CD8-positive, alpha-beta memory T cell (primary cell): ENCODE measurements around the gene ACER3. TPM values are rescaled to one million over a fixed set of nuclear protein-coding genes. Genes with fewer than 3 reads are reported as not detected.

Experiments used
- CTCF ChIA-PET: fragments of 350-600 bp; sonication (Branson Sonifier 250); formaldehyde crosslinking; loops from one replicate; lab custom pipeline; 2021; ENCODE audit warnings: antibody characterized with exemption; lab: Charles Lee
- POLR2A ChIA-PET: fragments of 350-600 bp; sonication (Branson Sonifier 250); formaldehyde crosslinking; loops from one replicate; lab custom pipeline; 2021; ENCODE audit warnings: antibody characterized with exemption; lab: Charles Lee
- DNase-seq, 5 donors: peaks; one replicate each; pipeline versions ENCODE4 v3.0.0 to v3.0.0-alpha.2; 2020 to 2022; ENCODE audit warnings: mixed read lengths in 1 of 5
- H3K27ac ChIP-seq: one replicate; pipeline ENCODE4 v1.7.0; 2013; ENCODE audit warnings: low read depth, mild to moderate bottlenecking, low read length, moderate library complexity
- H3K27me3 ChIP-seq: 2 replicates; pipeline ENCODE4 v1.7.0; 2013; ENCODE audit warnings: low read length, mild to moderate bottlenecking; ENCODE audit not compliant: insufficient read depth, poor library complexity, severe bottlenecking
- H3K36me3 ChIP-seq: 2 replicates; pipeline ENCODE4 v1.7.0; 2013; ENCODE audit warnings: mild to moderate bottlenecking, low read length, moderate library complexity; ENCODE audit not compliant: insufficient read depth
- H3K4me1 ChIP-seq: 2 replicates; pipeline ENCODE4 v1.7.0; 2013; ENCODE audit warnings: mild to moderate bottlenecking, low read length, moderate library complexity; ENCODE audit not compliant: insufficient read depth
- H3K4me3 ChIP-seq: 2 replicates; pipeline ENCODE4 v1.7.0; 2013; ENCODE audit warnings: mild to moderate bottlenecking, low read length
- H3K9me3 ChIP-seq: 2 replicates; pipeline ENCODE4 v1.7.0; 2013; ENCODE audit warnings: mild to moderate bottlenecking, low read length
- H3K27ac Mint-ChIP-seq, 8 donors: one replicate each; pipeline ENCODE4 v1.8.0; 2020 to 2021; ENCODE audit warnings: mixed read lengths in 8 of 8, mild to moderate bottlenecking in 6 of 8, inconsistent platforms in 3 of 8, moderate library complexity in 3 of 8
- H3K27me3 Mint-ChIP-seq, 2 donors: one replicate each; pipeline ENCODE4 v1.8.0; 2020 to 2021; ENCODE audit warnings: mixed read lengths in 2 of 2, mild to moderate bottlenecking in 1 of 2, moderate library complexity in 1 of 2
- H3K36me3 Mint-ChIP-seq, 3 donors: one replicate each; pipeline ENCODE4 v1.8.0; 2020 to 2021; ENCODE audit warnings: mixed read lengths in 3 of 3, inconsistent platforms in 1 of 3, mild to moderate bottlenecking in 1 of 3
- H3K4me1 Mint-ChIP-seq, 3 donors: one replicate each; pipeline ENCODE4 v1.8.0; 2020 to 2021; ENCODE audit warnings: mixed read lengths in 3 of 3, inconsistent platforms in 1 of 3, mild to moderate bottlenecking in 1 of 3
- H3K4me3 Mint-ChIP-seq, 7 donors: one replicate each; pipeline ENCODE4 v1.8.0; 2020 to 2021; ENCODE audit warnings: mixed read lengths in 7 of 7, mild to moderate bottlenecking in 6 of 7, moderate library complexity in 4 of 7, inconsistent platforms in 2 of 7
- H3K9me3 Mint-ChIP-seq, 5 donors: one replicate each; pipeline ENCODE4 v1.8.0; 2020 to 2022; ENCODE audit warnings: mixed read lengths in 5 of 5, mild to moderate bottlenecking in 3 of 5, moderate library complexity in 2 of 5, inconsistent platforms in 1 of 5
- polyA plus RNA-seq: library from polyadenylated mRNA; unstranded; fragments of 300-500 nt; fragmentation: Illumina TruSeq; gene quantifications from one replicate; pipeline ENCODE4 v1.2.3, GENCODE V29; 2021
- total RNA-seq, 2 experiments: library from RNA; stranded (reverse); gene quantifications; one replicate each; pipeline ENCODE4 v1.2.3, GENCODE V29; 2021

ACER3 gene
- total and polyA plus RNA-seq, 3 experiments from 2014 or later, result 5.3 to 19.1 (median 16.1) TPM

- Histone ChIP-seq H3K36me3 (no peaks in the 10 kb centered on the region), H3K27ac (no peak overlapping the region), H3K9me3 (no peaks in the 10 kb centered on the region), H3K4me1 (no peaks in the 10 kb centered on the region), H3K27me3 (peaks cover 3% of the 10 kb centered on the region), H3K4me3 (no peak overlapping the region)
- peaks cover 0 to 13% (median 1%) of the 10 kb centered on the region in 3 donors for H3K36me3 Mint-ChIP-seq
- CTCF ChIA-PET, result interaction anchor here (3.3 kb wide), 1 partner anchor 52 kb away, joined by 15 read pairs; no protein-coding TSS in a partner anchor
- peak in 1 of 5 donors; percentile 19 for DNase-seq
- peaks cover 45 to 65% of the 10 kb centered on the region in 2 donors for H3K27me3 Mint-ChIP-seq
- POLR2A ChIA-PET, result no interaction called here
- peak overlapping the region in 1 of 8 donors; percentile 21 for H3K27ac Mint-ChIP-seq
- H3K4me1 Mint-ChIP-seq, result peaks cover 6 to 13% (median 8%) of the 10 kb centered on the region in 3 donors
- H3K4me3 Mint-ChIP-seq, result peak overlapping the region in 4 of 7 donors; percentile 15 to 75 (median 60)
- no peaks in the 10 kb centered on the region for H3K9me3 Mint-ChIP-seq
Observed at GRCh38 chr11:77039491-77040400, 179.0 kb downstream of the ACER3 start.

- Histone ChIP-seq H3K36me3 (no peaks in the 10 kb centered on the region), H3K27ac (no peak overlapping the region), H3K4me1 (no peaks in the 10 kb centered on the region), H3K27me3 (peaks cover 7% of the 10 kb centered on the region), H3K9me3 (no peaks in the 10 kb centered on the region), H3K4me3 (no peak overlapping the region)
- Mint-ChIP-seq H3K27ac (no peak overlapping the region), H3K9me3 (no peaks in the 10 kb centered on the region), H3K4me3 (peak overlapping the region in 1 of 7 donors; percentile 40), H3K27me3 (peaks cover 49 to 65% of the 10 kb centered on the region in 2 donors), H3K4me1 (peaks cover 6 to 13% (median 8%) of the 10 kb centered on the region in 3 donors), H3K36me3 (peaks cover 0 to 13% (median 1%) of the 10 kb centered on the region in 3 donors)
- no peak for DNase-seq
- CTCF ChIA-PET, result interaction anchor here (1.3 to 3.3 kb wide), 2 partner anchors 51 to 120 kb away, joined by 3 to 15 read pairs; no protein-coding TSS in a partner anchor
- POLR2A ChIA-PET, result no interaction called here
Observed at GRCh38 chr11:77040401-77040777, 179.7 kb downstream of the ACER3 start.

DNA sequence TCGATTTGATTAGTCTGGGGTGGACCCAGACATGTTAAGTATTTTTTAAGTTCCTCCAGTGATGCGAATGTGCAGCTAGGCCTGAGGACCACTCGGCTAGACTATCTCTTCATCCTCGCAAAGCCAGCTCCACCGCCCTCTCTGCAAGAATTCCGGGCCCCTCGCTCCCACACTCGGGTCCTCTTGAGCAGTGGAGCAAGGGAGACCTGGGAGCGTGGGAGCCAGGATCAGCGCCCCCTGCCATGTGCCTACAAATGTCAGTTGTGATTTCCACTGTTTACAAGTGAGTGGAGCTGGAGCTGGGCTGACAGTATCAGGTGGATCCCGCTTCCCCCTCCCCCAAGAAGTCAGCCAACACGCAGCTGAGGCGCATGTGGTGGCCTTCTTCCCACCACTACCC, 180.2 kb downstream of the ACER3 start:
- peaks cover 8 to 13% (median 8%) of the 10 kb centered on the region in 3 donors for H3K4me1 Mint-ChIP-seq
- ChIA-PET CTCF (interaction anchor here (1.0 to 3.3 kb wide), 3 partner anchors 50 to 121 kb away, joined by 3 to 15 read pairs (median 3); no protein-coding TSS in a partner anchor), POLR2A (no interaction called here)
- H3K9me3 Mint-ChIP-seq, result no peaks in the 10 kb centered on the region
- H3K4me3 ChIP-seq, result no peak overlapping the region
- peaks cover 7% of the 10 kb centered on the region for H3K27me3 ChIP-seq
- no peaks in the 10 kb centered on the region for H3K36me3 ChIP-seq
- no peaks in the 10 kb centered on the region for H3K9me3 ChIP-seq
- no peak overlapping the region for H3K27ac Mint-ChIP-seq
- peaks cover 3% of the 10 kb centered on the region for H3K4me1 ChIP-seq
- H3K27me3 Mint-ChIP-seq, result peaks cover 49 to 66% of the 10 kb centered on the region in 2 donors
- DNase-seq, result no peak
- peaks cover 0 to 13% (median 1%) of the 10 kb centered on the region in 3 donors for H3K36me3 Mint-ChIP-seq
- no peak overlapping the region for H3K27ac ChIP-seq
- H3K4me3 Mint-ChIP-seq, result peak overlapping the region in 1 of 7 donors; percentile 40

GRCh38 chr11:77042111-77042726, 181.5 kb downstream of the ACER3 start:
- no peaks in the 10 kb centered on the region for H3K9me3 ChIP-seq
- H3K36me3 Mint-ChIP-seq, result peaks cover 0 to 13% (median 1%) of the 10 kb centered on the region in 3 donors
- no peak overlapping the region for H3K4me3 ChIP-seq
- H3K4me1 Mint-ChIP-seq, result peaks cover 14 to 23% (median 20%) of the 10 kb centered on the region in 3 donors
- no peaks in the 10 kb centered on the region for H3K36me3 ChIP-seq
- ChIA-PET CTCF (interaction anchor here (3.3 kb wide), 1 partner anchor 49 kb away, joined by 15 read pairs; no protein-coding TSS in a partner anchor), POLR2A (no interaction called here)
- no peak overlapping the region for H3K27ac ChIP-seq
- peaks cover 12% of the 10 kb centered on the region for H3K4me1 ChIP-seq
- H3K27me3 Mint-ChIP-seq, result peaks cover 42 to 56% of the 10 kb centered on the region in 2 donors
- no peak overlapping the region for H3K27ac Mint-ChIP-seq
- no peaks in the 10 kb centered on the region for H3K9me3 Mint-ChIP-seq
- no peak overlapping the region for H3K4me3 Mint-ChIP-seq
- DNase-seq, result no peak
- peaks cover 7% of the 10 kb centered on the region for H3K27me3 ChIP-seq

GRCh38 chr11:77044356-77044755, 183.6 kb downstream of the ACER3 start:
- DNase-seq, result no peak
- Histone ChIP-seq H3K4me1 (peaks cover 15% of the 10 kb centered on the region), H3K36me3 (no peaks in the 10 kb centered on the region), H3K9me3 (no peaks in the 10 kb centered on the region), H3K27me3 (peaks cover 7% of the 10 kb centered on the region), H3K27ac (no peak overlapping the region), H3K4me3 (no peak overlapping the region)
- no peak overlapping the region for H3K4me3 Mint-ChIP-seq
- H3K4me1 Mint-ChIP-seq, result peaks cover 8 to 13% (median 12%) of the 10 kb centered on the region in 3 donors
- no peaks in the 10 kb centered on the region for H3K9me3 Mint-ChIP-seq
- no peak overlapping the region for H3K27ac Mint-ChIP-seq
- ChIA-PET POLR2A (no interaction called here), CTCF (interaction anchor here (0.8 to 2.2 kb wide), 4 partner anchors 10 to 143 kb away, joined by 3 to 31 read pairs (median 3); partner anchors contain the start of gene CAPN5)
- H3K27me3 Mint-ChIP-seq, result peaks cover 29 to 39% of the 10 kb centered on the region in 2 donors
- peaks cover 0 to 6% (median 1%) of the 10 kb centered on the region in 3 donors for H3K36me3 Mint-ChIP-seq

- no peak for DNase-seq
- Histone ChIP-seq H3K4me1 (peaks cover 15% of the 10 kb centered on the region), H3K9me3 (no peaks in the 10 kb centered on the region), H3K27ac (no peak overlapping the region), H3K36me3 (no peaks in the 10 kb centered on the region), H3K4me3 (no peak overlapping the region), H3K27me3 (peaks cover 7% of the 10 kb centered on the region)
- POLR2A ChIA-PET, result no interaction called here
- CTCF ChIA-PET, result interaction anchor here (0.8 to 2.2 kb wide), 8 partner anchors 9 to 143 kb away, joined by 3 to 31 read pairs (median 3); partner anchors contain the start of genes B3GNT6 and CAPN5
- no peak overlapping the region for H3K4me3 Mint-ChIP-seq
- H3K4me1 Mint-ChIP-seq, result peaks cover 8 to 13% (median 12%) of the 10 kb centered on the region in 3 donors
- peaks cover 29 to 39% of the 10 kb centered on the region in 2 donors for H3K27me3 Mint-ChIP-seq
- H3K27ac Mint-ChIP-seq, result no peak overlapping the region
- peaks cover 0 to 6% (median 1%) of the 10 kb centered on the region in 3 donors for H3K36me3 Mint-ChIP-seq
- no peaks in the 10 kb centered on the region for H3K9me3 Mint-ChIP-seq
Observed at GRCh38 chr11:77044886-77045285, 184.2 kb downstream of the ACER3 start.

- H3K9me3 Mint-ChIP-seq, result no peaks in the 10 kb centered on the region
- peak overlapping the region in 2 of 8 donors; percentile 42 to 66 for H3K27ac Mint-ChIP-seq
- Histone ChIP-seq H3K4me3 (no peak overlapping the region), H3K9me3 (no peaks in the 10 kb centered on the region), H3K27ac (no peak overlapping the region), H3K27me3 (peaks cover 7% of the 10 kb centered on the region), H3K4me1 (peaks cover 15% of the 10 kb centered on the region), H3K36me3 (no peaks in the 10 kb centered on the region)
- H3K4me3 Mint-ChIP-seq, result peak overlapping the region in 3 of 7 donors; percentile 9 to 47 (median 13)
- H3K36me3 Mint-ChIP-seq, result peaks cover 0 to 6% (median 1%) of the 10 kb centered on the region in 3 donors
- H3K27me3 Mint-ChIP-seq, result peaks cover 28 to 32% of the 10 kb centered on the region in 2 donors
- peak; percentile 21 to 66 (median 49) for DNase-seq
- ChIA-PET POLR2A (no interaction called here), CTCF (interaction anchor here (0.9 to 2.2 kb wide), 5 partner anchors 11 to 80 kb away, joined by 3 to 31 read pairs (median 4); partner anchors contain the start of gene B3GNT6)
- H3K4me1 Mint-ChIP-seq, result peaks cover 8 to 12% (median 10%) of the 10 kb centered on the region in 3 donors
Observed at GRCh38 chr11:77046060-77046501, 185.4 kb downstream of the ACER3 start.
